Stimulated activated CD4-positive, alpha-beta T cell treated with anti-CD3 and anti-CD28 coated beads, Interleukin-2, amount 100 ng/mL, for 48 hours (primary cell): Measurements from ENCODE around the gene MUC16.

Source experiments
- DNase-seq, 2 donors: peaks; one replicate each; pipeline ENCODE4 v3.0.0-alpha.2; 2020

The MUC16 gene

GRCh38 chr19:9008667-9009066, 1.5 kb downstream of the MUC16 start:
- no peak for DNase-seq

- no peak for DNase-seq
Measured at GRCh38 chr19:9000933-9001332, 9.3 kb downstream of the MUC16 start.

- DNase-seq: peak; percentile 21 to 23
Measured at GRCh38 chr19:8988204-8988603, 22.0 kb downstream of the MUC16 start.

GRCh38 chr19:8986296-8986695, 23.9 kb downstream of the MUC16 start:
- no peak for DNase-seq

GRCh38 chr19:8973501-8974091, 36.6 kb downstream of the MUC16 start:
- DNase-seq: no peak

- DNase-seq: no peak
Measured at GRCh38 chr19:8965887-8966286, 44.3 kb downstream of the MUC16 start.
